HG03039 (cell line): ENCODE data around the gene CECR2.

Experiments
- ATAC-seq: cut with Tn5 transposase; IDR thresholded peaks from one replicate; pipeline ENCODE4 v1.9.1; 2021; ENCODE audit warnings: mild to moderate bottlenecking, moderate library complexity; ENCODE audit not compliant: unreplicated experiment

CECR2 gene

GRCh38 chr22:17369439-17370025 is at the start of gene CECR2:
CECR2 (plus strand) TSS chr22:17369460; CDS start chr22:17369784, 324 bp downstream.
- ATAC-seq, result no peak

GRCh38 chr22:17319546-17319945 is 49.7 kb upstream of the CECR2 start:
- no peak for ATAC-seq

GRCh38 chr22:17322511-17322910 is 46.7 kb upstream of the CECR2 start:
- ATAC-seq, result no peak

- no peak for ATAC-seq
These were observed 37.6 kb upstream of the CECR2 start for GRCh38 chr22:17331690-17332089.

- no peak for ATAC-seq
These were observed 37.0 kb upstream of the CECR2 start for GRCh38 chr22:17332109-17332800.

- ATAC-seq, result no peak
These were observed 35.2 kb upstream of the CECR2 start for GRCh38 chr22:17334059-17334458.

GRCh38 chr22:17334983-17335382 is 34.3 kb upstream of the CECR2 start:
- ATAC-seq, result no peak

GRCh38 chr22:17336061-17336460 is 33.2 kb upstream of the CECR2 start:
- no peak for ATAC-seq

GRCh38 chr22:17337639-17338038 is 31.6 kb upstream of the CECR2 start:
- ATAC-seq, result no peak

GRCh38 chr22:17339095-17339693 is 30.1 kb upstream of the CECR2 start:
- ATAC-seq, result no peak

- no peak for ATAC-seq
These were observed 26.9 kb upstream of the CECR2 start for GRCh38 chr22:17342361-17342760.

GRCh38 chr22:17343766-17344165 is 25.5 kb upstream of the CECR2 start:
- ATAC-seq, result no peak

GRCh38 chr22:17346578-17346977 is 22.7 kb upstream of the CECR2 start:
- no peak for ATAC-seq

GRCh38 chr22:17347724-17348123 is 21.5 kb upstream of the CECR2 start:
- ATAC-seq, result no peak

GRCh38 chr22:17348464-17349103 is 20.7 kb upstream of the CECR2 start:
- ATAC-seq, result no peak

GRCh38 chr22:17349172-17349571 is 20.1 kb upstream of the CECR2 start:
- no peak for ATAC-seq

GRCh38 chr22:17350292-17350691 is 19.0 kb upstream of the CECR2 start:
- ATAC-seq, result no peak

GRCh38 chr22:17352798-17353197 is 16.5 kb upstream of the CECR2 start:
- ATAC-seq, result no peak

- no peak for ATAC-seq
These were observed 11.6 kb upstream of the CECR2 start for GRCh38 chr22:17357688-17358087.

GRCh38 chr22:17358415-17358814 is 10.8 kb upstream of the CECR2 start:
- ATAC-seq, result no peak

GRCh38 chr22:17359501-17359900 is 9.8 kb upstream of the CECR2 start:
- no peak for ATAC-seq

GRCh38 chr22:17366329-17366728 is 2.9 kb upstream of the CECR2 start:
- ATAC-seq, result no peak
